HepG2 (cell line): ENCODE data around the gene WDR43. TPM values are rescaled to one million over a fixed set of nuclear protein-coding genes. Genes with fewer than 3 reads are reported as not detected.

Source experiments
- ATAC-seq: fragments of 200-7000 bp; cut with Tn5 transposase; 3 replicates; pipeline ENCODE4 v1.9.1; 2020; ENCODE audit warnings: mild to moderate bottlenecking, moderate library complexity
- Bru-seq: library from RNA; stranded (reverse); fragments of 400-500 nt; gene quantifications from one replicate; lab custom pipeline; 2021; lab: Mats Ljungman, UMichigan
- BruChase-seq, 2 experiments: library from RNA; stranded (reverse); fragments of 400-500 nt; gene quantifications; one replicate each; lab custom pipeline; 2021; lab: Mats Ljungman, UMichigan
- BruUV-seq: library from RNA; stranded (reverse); fragments of 400-500 nt; replicated peaks from 2 replicates; lab custom pipeline; 2021; lab: Mats Ljungman, UMichigan
- CTCF ChIA-PET: fragments of 300-600 bp; formaldehyde crosslinking; extraction: SDS; loops from one replicate; lab custom pipeline; 2021; ENCODE audit warnings: low total read pairs, inconsistent platforms, low intra/inter-chr PET ratio; lab: Yijun Ruan, JAX
- POLR2A ChIA-PET: fragments of 350-600 bp; sonication (Branson Sonifier 250); formaldehyde crosslinking; loops from one replicate; lab custom pipeline; 2020; ENCODE audit warnings: antibody characterized with exemption, inconsistent platforms; lab: Yijun Ruan, JAX
- DNase-seq: peaks from one replicate; pipeline ENCODE4 v3.0.0-alpha.2; 2015; ENCODE audit warnings: low spot score
- FAIRE-seq: peaks from 3 replicates; lab custom pipeline; 2011; peaks lifted over from hg19 to GRCh38; lab: Jason Lieb, UNC
- H2AFZ ChIP-seq: one replicate; pipeline ENCODE4 v1.6.1; 2011; ENCODE audit warnings: low read length, inconsistent platforms
- H3K27ac ChIP-seq: fragments of 300-600 bp; 3 replicates; pipeline ENCODE4 v1.8.0; 2011; ENCODE audit warnings: mixed run types, mild to moderate bottlenecking, mixed read lengths, low read length, inconsistent platforms; ENCODE audit not compliant: insufficient read depth; ENCODE audit errors: extremely low read length
- H3K27me3 ChIP-seq, 2 experiments: fragments of 200-600 bp in 1 of 2; 2 replicates in 1 of 2; 3 replicates in 1 of 2; pipeline versions ENCODE4 v1.6.0 to v1.8.0; 2011; ENCODE audit warnings: low read length in 2 of 2, mild to moderate bottlenecking in 2 of 2, moderate library complexity in 2 of 2, inconsistent platforms in 1 of 2; ENCODE audit not compliant: insufficient read depth in 2 of 2, control insufficient read depth in 1 of 2
- H3K36me3 ChIP-seq, 2 experiments: fragments of 200-600 bp in 1 of 2; replicated peaks in 1 of 2; 2 replicates in 1 of 2; 3 replicates in 1 of 2; pipeline versions ENCODE4 v1.5.1 to v1.8.0; 2011; ENCODE audit warnings: low read length in 2 of 2, inconsistent platforms in 1 of 2; ENCODE audit not compliant: insufficient read depth in 2 of 2, control insufficient read depth in 1 of 2
- H3K4me1 ChIP-seq: 2 replicates; pipeline ENCODE4 v1.5.1; 2012; ENCODE audit warnings: low read length, inconsistent platforms; ENCODE audit not compliant: insufficient read depth
- H3K4me2 ChIP-seq: 2 replicates; pipeline ENCODE4 v1.6.0; 2011; ENCODE audit warnings: low read depth, low read length, inconsistent platforms
- H3K4me3 ChIP-seq, 3 experiments: fragments of 200-600 bp in 1 of 3; sonication (generic), shearing (Covaris generic) in 1 of 3; replicated peaks in 1 of 3; 2 replicates each; pipeline ENCODE4 v1.5.1; 2011 to 2016; ENCODE audit warnings: low read length in 3 of 3, inconsistent platforms in 2 of 3, low read depth in 2 of 3, mild to moderate bottlenecking in 2 of 3, control low read depth in 1 of 3, mixed read lengths in 1 of 3; ENCODE audit not compliant: insufficient read depth in 1 of 3
- H3K79me2 ChIP-seq: one replicate; pipeline ENCODE4 v1.6.1; 2011; ENCODE audit warnings: low read length, inconsistent platforms; ENCODE audit not compliant: insufficient read depth
- H3K9ac ChIP-seq: 2 replicates; pipeline ENCODE4 v1.6.0; 2011; ENCODE audit warnings: mild to moderate bottlenecking, low read depth, low read length, inconsistent platforms; ENCODE audit not compliant: insufficient read depth
- H3K9me3 ChIP-seq: 2 replicates; pipeline ENCODE4 v1.5.1; 2012; ENCODE audit warnings: mild to moderate bottlenecking, low read length
- H4K20me1 ChIP-seq: 2 replicates; pipeline ENCODE4 v1.6.0; 2011; ENCODE audit warnings: inconsistent platforms, mild to moderate bottlenecking, low read length, moderate library complexity; ENCODE audit not compliant: insufficient read depth
- AGO1 ChIP-seq: fragments of 200-400 bp; formaldehyde crosslinking; IDR thresholded peaks from 2 replicates; pipeline ENCODE4 v1.6.1; 2017; ENCODE audit warnings: mild to moderate bottlenecking, low read depth, low read length, moderate library complexity; ENCODE audit not compliant: poor library complexity, severe bottlenecking
- AGO2 ChIP-seq: fragments of 200-400 bp; formaldehyde crosslinking; optimal IDR thresholded peaks from 2 replicates; pipeline ENCODE3; 2017; ENCODE audit warnings: mild to moderate bottlenecking, low read depth, low read length, moderate library complexity
- DMAP1 ChIP-seq: IDR thresholded peaks from 2 replicates; pipeline ENCODE4 v1.6.1; 2016
- KLF16 ChIP-seq, 2 experiments: sonication (generic) in 1 of 2; formaldehyde crosslinking in 1 of 2; IDR thresholded peaks; 2 replicates each; pipeline versions ENCODE4 v1.6.1 to v1.8.0; 2016 to 2023; ENCODE audit warnings: missing genetic modification reagents in 2 of 2, missing compliant biosample characterization in 1 of 2
- NR3C1 ChIP-seq: sonication (generic); formaldehyde crosslinking; IDR thresholded peaks from 2 replicates; pipeline ENCODE4 v1.4.0; 2020; ENCODE audit warnings: missing genetic modification reagents
- TBX2 ChIP-seq: sonication (generic); formaldehyde crosslinking; IDR thresholded peaks from 2 replicates; pipeline ENCODE4 v1.5.0; 2020; ENCODE audit warnings: missing genetic modification reagents, mild to moderate bottlenecking, borderline replicate concordance
- TOPORS ChIP-seq: sonication (generic); formaldehyde crosslinking; IDR thresholded peaks from 2 replicates; pipeline ENCODE4 v1.8.0; 2023; ENCODE audit warnings: mild to moderate bottlenecking, missing genetic modification reagents
- TSC22D2 ChIP-seq: sonication (generic); formaldehyde crosslinking; IDR thresholded peaks from 2 replicates; pipeline ENCODE4 v1.5.1; 2020; ENCODE audit warnings: missing genetic modification reagents, mild to moderate bottlenecking, borderline replicate concordance
- ZNF124 ChIP-seq: sonication (generic); formaldehyde crosslinking; IDR thresholded peaks from 2 replicates; pipeline ENCODE4 v1.4.0; 2020; ENCODE audit warnings: missing genetic modification reagents
- ZNF562 ChIP-seq: sonication (generic); formaldehyde crosslinking; IDR thresholded peaks from 2 replicates; pipeline ENCODE4 v1.8.0; 2022; ENCODE audit warnings: missing genetic modification reagents, borderline replicate concordance
- ZSCAN9 ChIP-seq: IDR thresholded peaks from 2 replicates; pipeline ENCODE4 v1.6.1; 2016; ENCODE audit warnings: borderline replicate concordance
- WGBS: methylation state at CpG from one replicate; pipeline ENCODE4 v1.1.6; 2017; ENCODE audit warnings: low lambda C conversion rate; 5-methylcytosine and 5-hydroxymethylcytosine counted together
- in situ Hi-C: cut with HindIII; loops from 2 replicates; pipeline ENCODE4 v1.10.0; 2017; ENCODE audit warnings: low pct_unique_long_range_greater_than_20kb; ENCODE audit not compliant: extremely low pct_ligation_motif_present
- intact Hi-C: fragments of 100-400 bp; cut with micrococcal nuclease; formaldehyde crosslinking; loops from one replicate; pipeline ENCODE4 v1.10.0; 2022; ENCODE audit not compliant: unreplicated experiment
- long read RNA-seq, 2 experiments: library from RNA in 1 of 2; library from polyadenylated mRNA in 1 of 2; stranded (forward) in 1 of 2; unstranded in 1 of 2; transcript quantifications; one replicate each; pipeline ENCODE4 v2.0.0, GENCODE V29; 2019 to 2022
- polyA minus RNA-seq, 3 experiments: library from RNA; depleted of rRNA, polyadenylated mRNA; stranded (reverse); fragments of >200 nt; gene quantifications; 2 replicates each; pipeline ENCODE4 v1.2.3, GENCODE V29; 2011; ENCODE audit warnings: low replicate concordance in 1 of 3
- polyA plus RNA-seq, 8 experiments: library from polyadenylated mRNA; depleted of rRNA in 3 of 8; stranded (reverse) in 7 of 8; unstranded in 1 of 8; fragments of >200 nt; fragmentation: Illumina TruSeq in 4 of 8; extraction: Trizol in 4 of 8; gene quantifications; 2 replicates each; pipeline versions ENCODE4 v1.2.1 to v1.2.3, GENCODE V29; 2011 to 2016; ENCODE audit warnings: low read depth in 4 of 8, missing spikeins in 1 of 8, mixed read lengths in 1 of 8; ENCODE audit not compliant: insufficient read depth in 1 of 8
- total RNA-seq, 5 experiments: library from RNA; depleted of rRNA; stranded (reverse); fragments of >200 nt; fragmentation: Illumina TruSeq; extraction: Trizol; gene quantifications; 2 replicates each; pipeline ENCODE4 v1.2.3, GENCODE V29; 2016; ENCODE audit warnings: low read depth in 1 of 5
- TF ChIP-seq, protein P1 (sequence below): sonication (generic); formaldehyde crosslinking; conservative IDR thresholded peaks from 2 replicates; pipeline ENCODE4 v1.8.1; 2023; ENCODE audit warnings: missing genetic modification reagents

WDR43 gene, protein sequence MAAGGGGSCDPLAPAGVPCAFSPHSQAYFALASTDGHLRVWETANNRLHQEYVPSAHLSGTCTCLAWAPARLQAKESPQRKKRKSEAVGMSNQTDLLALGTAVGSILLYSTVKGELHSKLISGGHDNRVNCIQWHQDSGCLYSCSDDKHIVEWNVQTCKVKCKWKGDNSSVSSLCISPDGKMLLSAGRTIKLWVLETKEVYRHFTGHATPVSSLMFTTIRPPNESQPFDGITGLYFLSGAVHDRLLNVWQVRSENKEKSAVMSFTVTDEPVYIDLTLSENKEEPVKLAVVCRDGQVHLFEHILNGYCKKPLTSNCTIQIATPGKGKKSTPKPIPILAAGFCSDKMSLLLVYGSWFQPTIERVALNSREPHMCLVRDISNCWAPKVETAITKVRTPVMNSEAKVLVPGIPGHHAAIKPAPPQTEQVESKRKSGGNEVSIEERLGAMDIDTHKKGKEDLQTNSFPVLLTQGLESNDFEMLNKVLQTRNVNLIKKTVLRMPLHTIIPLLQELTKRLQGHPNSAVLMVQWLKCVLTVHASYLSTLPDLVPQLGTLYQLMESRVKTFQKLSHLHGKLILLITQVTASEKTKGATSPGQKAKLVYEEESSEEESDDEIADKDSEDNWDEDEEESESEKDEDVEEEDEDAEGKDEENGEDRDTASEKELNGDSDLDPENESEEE
- 167 and 253 TPM in 2 replicates for total RNA-seq (2016; rRNA removed; fragmentation: Illumina TruSeq; extraction: Trizol)
- 59.9 and 79.6 TPM in 2 replicates for total RNA-seq (2016; cell fraction: cytosol; rRNA removed; fragmentation: Illumina TruSeq; extraction: Trizol; ENCODE audit: low read depth)
- total RNA-seq (2016; cell fraction: insoluble cytoplasmic fraction; rRNA removed; fragmentation: Illumina TruSeq; extraction: Trizol) = 172 and 225 TPM in 2 replicates
- 56.9 and 74.1 TPM in 2 replicates for total RNA-seq (2016; cell fraction: membrane; rRNA removed; fragmentation: Illumina TruSeq; extraction: Trizol)
- 121 and 138 TPM in 2 replicates for total RNA-seq (2016; cell fraction: nucleus; rRNA removed; fragmentation: Illumina TruSeq; extraction: Trizol)
- polyA plus RNA-seq (2011; rRNA removed) = 88.9 and 121 TPM in 2 replicates
- 39.8 and 64.9 TPM in 2 replicates for polyA plus RNA-seq (2011; cell fraction: cytosol; rRNA removed)
- polyA plus RNA-seq (2011; cell fraction: nucleus; rRNA removed) = 67.2 and 70.8 TPM in 2 replicates
- 60.3 and 80.3 TPM in 2 replicates for polyA plus RNA-seq (2012)
- 9.5 and 10.8 TPM in 2 replicates for polyA plus RNA-seq (2016; cell fraction: cytosol; fragmentation: Illumina TruSeq; extraction: Trizol; ENCODE audit: low read depth)
- polyA plus RNA-seq (2016; cell fraction: insoluble cytoplasmic fraction; fragmentation: Illumina TruSeq; extraction: Trizol; ENCODE audit: low read depth) = 143 and 154 TPM in 2 replicates
- 17.2 and 23.0 TPM in 2 replicates for polyA plus RNA-seq (2016; cell fraction: membrane; fragmentation: Illumina TruSeq; extraction: Trizol; ENCODE audit: low read depth)
- polyA plus RNA-seq (2016; cell fraction: nucleus; fragmentation: Illumina TruSeq; extraction: Trizol; ENCODE audit: insufficient read depth, low read depth) = 126 and 131 TPM in 2 replicates
- polyA minus RNA-seq (2011; rRNA and poly(A)+ RNA removed; ENCODE audit: low replicate concordance) = 88.1 and 150 TPM in 2 replicates
- polyA minus RNA-seq (2011; cell fraction: cytosol; rRNA and poly(A)+ RNA removed) = 100 and 113 TPM in 2 replicates
- 160 and 248 TPM in 2 replicates for polyA minus RNA-seq (2011; cell fraction: nucleus; rRNA and poly(A)+ RNA removed)
- Bru-seq, nascent RNA = percentile 99 among the genes with signal in this experiment
- BruChase-seq, experiment 1, labeled RNA remaining after a 6-hour chase = percentile 97 among the genes with signal in this experiment
- percentile 98 among the genes with signal in this experiment for BruChase-seq, experiment 2, labeled RNA remaining after a 2-hour chase
- long read RNA-seq, experiment 1, transcript WDR43-202 (18 exons, 3,533 nt) = major isoform, 39 of 75 reads
- long read RNA-seq, experiment 1, partial matches to known transcripts = 19 of 75 reads
- long read RNA-seq, experiment 1, other reads (novel, unspliced or antisense) = 17 of 75 reads
- long read RNA-seq, experiment 2, transcript WDR43-202 (18 exons, 3,533 nt) = major isoform, 20 of 153 reads
- long read RNA-seq, experiment 2, partial matches to known transcripts = 27 of 153 reads
- long read RNA-seq, experiment 2, other reads (novel, unspliced or antisense) = 106 of 153 reads

DNA sequence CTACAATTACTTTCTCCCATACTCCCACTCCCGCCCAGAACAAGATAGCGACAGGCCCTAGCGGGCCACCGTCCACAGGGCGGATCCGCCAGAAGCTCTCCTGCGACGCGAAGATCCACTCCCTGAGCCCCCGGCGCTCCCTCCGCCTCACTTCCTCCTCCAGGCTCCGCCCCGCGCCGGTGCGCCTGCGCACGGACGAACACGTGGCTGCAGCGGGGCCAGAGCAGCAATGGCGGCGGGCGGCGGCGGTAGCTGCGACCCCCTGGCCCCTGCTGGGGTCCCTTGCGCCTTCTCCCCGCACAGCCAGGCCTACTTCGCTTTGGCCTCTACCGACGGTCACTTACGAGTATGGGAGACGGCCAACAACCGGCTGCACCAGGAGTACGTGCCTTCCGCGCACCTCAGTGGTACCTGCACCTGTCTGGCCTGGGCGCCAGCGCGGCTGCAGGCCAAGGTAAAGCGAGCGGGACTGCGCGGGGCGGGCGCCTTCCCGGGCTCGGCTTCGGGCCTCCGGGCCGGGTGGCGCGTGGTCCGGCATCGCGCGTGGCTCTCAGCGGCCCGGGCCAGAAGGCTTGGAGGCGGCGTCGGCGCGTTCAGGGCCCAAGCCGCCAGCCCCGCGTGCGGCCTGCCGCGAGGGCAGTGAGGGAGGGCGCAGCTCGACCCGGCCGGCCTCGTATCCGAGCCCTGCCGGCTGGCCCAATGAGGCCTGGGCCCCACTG, at the start of gene WDR43:
Gene WDR43, plus strand, starts transcription at position 198 of the 719 bp plus-strand sequence. Its CDS starts 32 bp downstream, at position 230.
- TSS peak; percentile 77 for BruUV-seq
- Histone ChIP-seq H3K4me2 (peak within 1 kb of the TSS; percentile 85), H3K4me3 (peak within 1 kb of the TSS; percentile 82 to 100 (median 91)), H2AFZ (no peak within 1 kb of the TSS), H3K4me1 (peaks cover 36% of the 10 kb centered on the region), H3K27me3 (no peaks in the 10 kb centered on the region; a peak in 1 of 5 replicates), H3K27ac (peak within 1 kb of the TSS; percentile 90), H4K20me1 (peaks cover 47% of the 10 kb centered on the region), H3K36me3 (no peaks in the 10 kb centered on the region; a peak in 1 of 5 replicates), H3K79me2 (peaks cover 53% of the 10 kb centered on the region), H3K9me3 (no peaks in the 10 kb centered on the region), H3K9ac (peak within 1 kb of the TSS; percentile 100)
- peak; percentile 99 for DNase-seq
- ChIA-PET POLR2A (interaction anchor here (0.6 to 3.8 kb wide), 16 partner anchors 10 to 1821 kb away, joined by 3 to 52 read pairs (median 4); partner anchors contain the start of genes PPP1CB and TRMT61B), CTCF (no interaction called here)
- peak; percentile 98 for ATAC-seq
- intact Hi-C loops = loop anchor here (1.0 kb wide), 1 partner anchor 24 kb away; the partner anchor contains the start of gene TRMT61B
- peak; percentile 64 for FAIRE-seq
- 0% methylated on average over 16 of the region's 79 CpGs for WGBS
- in situ Hi-C loops = no loop called here
- TF ChIP-seq ZNF124 = peak; percentile 75
- TF ChIP-seq DMAP1 (CRISPR knock-in tag) = peak; percentile 100
- no peak; the same call in 1 of the 2 replicates for TF ChIP-seq ZSCAN9 (CRISPR knock-in tag)
- TF ChIP-seq TSC22D2 (CRISPR knock-in tag) = 0 out of 2 replicates have a peak, but pooled peaks have one; percentile 93
- no peak; the same call in none of the 2 replicates for TF ChIP-seq TBX2 (CRISPR knock-in tag)
- TF ChIP-seq NR3C1 (CRISPR knock-in tag) = peak; percentile 88; the same call in 1 of the 2 replicates
- peak; percentile 93 for TF ChIP-seq TOPORS
- peak in 1 of 2 experiments; percentile 94; a peak in 2 of 4 replicates for TF ChIP-seq KLF16 (CRISPR knock-in tag; IDR thresholded peaks at IDR 0.05)
- TF ChIP-seq AGO1 = peak; percentile 43
- TF ChIP-seq ZNF562 = no peak
- TF ChIP-seq, protein P1, sequence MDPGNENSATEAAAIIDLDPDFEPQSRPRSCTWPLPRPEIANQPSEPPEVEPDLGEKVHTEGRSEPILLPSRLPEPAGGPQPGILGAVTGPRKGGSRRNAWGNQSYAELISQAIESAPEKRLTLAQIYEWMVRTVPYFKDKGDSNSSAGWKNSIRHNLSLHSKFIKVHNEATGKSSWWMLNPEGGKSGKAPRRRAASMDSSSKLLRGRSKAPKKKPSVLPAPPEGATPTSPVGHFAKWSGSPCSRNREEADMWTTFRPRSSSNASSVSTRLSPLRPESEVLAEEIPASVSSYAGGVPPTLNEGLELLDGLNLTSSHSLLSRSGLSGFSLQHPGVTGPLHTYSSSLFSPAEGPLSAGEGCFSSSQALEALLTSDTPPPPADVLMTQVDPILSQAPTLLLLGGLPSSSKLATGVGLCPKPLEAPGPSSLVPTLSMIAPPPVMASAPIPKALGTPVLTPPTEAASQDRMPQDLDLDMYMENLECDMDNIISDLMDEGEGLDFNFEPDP (CRISPR knock-in tag) = no peak
- peak; percentile 99 for TF ChIP-seq AGO2
